DMS153 treated with DMSO at 0.1 percent for 48 hours (cell line): Measurements from ENCODE around the gene MECR.

Experiments used
- DNase-seq: peaks from one replicate; lab custom pipeline; 2025; ENCODE audit not compliant: unreplicated experiment; lab: John Stamatoyannopoulos, UW

MECR gene

DNA sequence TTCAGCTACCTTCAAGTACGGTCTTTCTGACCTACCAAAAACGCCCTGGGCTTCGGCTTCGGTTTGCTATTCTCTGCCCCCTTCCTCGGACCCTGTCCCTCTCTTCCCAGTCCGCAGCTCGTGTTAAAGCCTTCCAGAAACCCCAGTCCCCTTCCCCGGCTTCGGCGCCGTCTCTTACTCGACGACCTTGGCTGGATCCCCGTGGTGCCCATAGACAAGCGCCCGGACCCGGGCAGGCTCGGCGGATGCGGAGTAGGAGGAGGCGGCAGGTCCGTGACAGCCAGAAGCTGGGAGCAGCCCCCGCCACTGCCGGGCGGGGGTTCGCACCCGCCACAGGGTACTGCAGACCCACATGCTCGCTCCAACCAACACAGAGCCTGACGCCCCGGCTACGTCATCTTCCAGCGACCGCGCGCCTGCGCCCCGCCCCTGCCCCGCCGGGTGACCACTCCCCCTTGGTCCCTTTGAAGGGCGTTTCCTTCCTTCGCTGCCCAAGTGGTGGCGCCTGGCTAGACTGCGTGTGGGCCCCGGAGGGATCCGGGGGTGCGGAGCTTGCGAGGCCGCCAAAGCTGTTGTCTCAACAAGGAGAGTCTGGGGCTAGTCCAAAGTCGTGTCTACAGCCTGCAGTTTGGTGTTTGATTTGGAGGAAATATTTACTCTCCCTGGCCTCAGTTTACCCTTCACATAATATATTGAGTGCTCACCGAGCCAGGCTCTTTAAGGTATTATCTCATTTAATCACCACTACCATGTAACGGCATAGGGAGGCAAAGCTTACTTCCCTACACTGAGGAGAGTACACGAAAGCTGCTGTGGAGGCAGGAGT, at the start of gene MECR:
MECR (minus strand) TSS at position 382 of the 826 bp plus-strand sequence; CDS start at position 354, 28 bp downstream.
- DNase-seq: peak; percentile 99

DNA sequence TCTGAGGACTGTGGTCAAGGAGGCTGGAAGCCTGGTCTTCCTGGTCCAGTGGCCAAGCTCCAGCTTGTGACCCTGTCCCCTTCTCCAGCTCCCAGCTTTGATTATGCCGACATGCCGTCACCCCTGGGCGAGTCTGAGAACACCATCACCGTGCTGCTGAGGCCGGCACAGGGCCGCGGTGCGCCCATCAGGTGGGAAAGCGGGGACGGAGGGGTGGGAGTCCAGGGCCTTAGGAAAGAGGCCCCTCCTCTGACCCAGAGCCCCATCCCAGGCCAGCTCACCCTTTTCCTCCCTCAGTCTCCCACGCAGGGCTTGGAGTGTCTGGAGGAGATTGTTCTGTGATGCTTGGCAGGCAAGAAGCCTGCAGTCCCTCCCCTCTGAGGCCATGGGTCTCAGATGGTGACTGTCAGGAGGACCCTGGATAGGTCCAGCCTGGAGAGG, 49.2 kb upstream of the MECR start:
- DNase-seq: no peak

GRCh38 chr1:29279406-29279805, 48.7 kb upstream of the MECR start:
- no peak for DNase-seq

DNA sequence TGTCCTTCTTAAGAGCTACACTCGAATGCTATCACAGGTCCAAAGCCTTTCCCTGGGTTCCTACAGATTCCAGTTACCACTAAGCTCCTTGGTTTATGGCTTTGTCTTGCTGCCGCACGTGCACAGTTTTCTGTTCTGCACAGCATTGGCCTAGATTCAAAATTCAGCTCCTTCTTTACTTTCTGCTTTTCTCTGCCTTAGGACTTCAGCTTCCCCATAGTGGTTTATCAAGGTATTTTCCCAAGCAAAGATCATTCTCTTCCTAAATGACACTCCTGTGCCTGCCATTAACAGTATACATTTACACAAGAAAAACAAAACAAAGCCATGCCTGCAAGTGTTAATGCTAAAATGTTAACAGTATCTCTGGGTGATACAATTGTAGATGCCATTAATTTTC, 47.4 kb upstream of the MECR start:
- no peak for DNase-seq

DNA sequence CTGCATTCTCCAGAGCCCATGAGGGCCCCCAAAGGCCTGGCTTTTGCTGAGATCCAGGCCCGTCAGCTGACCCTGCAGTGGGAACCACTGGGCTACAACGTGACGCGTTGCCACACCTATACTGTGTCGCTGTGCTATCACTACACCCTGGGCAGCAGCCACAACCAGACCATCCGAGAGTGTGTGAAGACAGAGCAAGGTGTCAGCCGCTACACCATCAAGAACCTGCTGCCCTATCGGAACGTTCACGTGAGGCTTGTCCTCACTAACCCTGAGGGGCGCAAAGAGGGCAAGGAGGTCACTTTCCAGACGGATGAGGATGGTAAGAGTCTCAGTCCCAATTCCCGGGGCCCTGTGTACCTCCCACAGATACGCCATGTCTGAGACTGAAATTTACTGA, 44.7 kb upstream of the MECR start:
- no peak for DNase-seq

GRCh38 chr1:29272147-29272907, 41.6 kb upstream of the MECR start:
- DNase-seq: no peak

DNA sequence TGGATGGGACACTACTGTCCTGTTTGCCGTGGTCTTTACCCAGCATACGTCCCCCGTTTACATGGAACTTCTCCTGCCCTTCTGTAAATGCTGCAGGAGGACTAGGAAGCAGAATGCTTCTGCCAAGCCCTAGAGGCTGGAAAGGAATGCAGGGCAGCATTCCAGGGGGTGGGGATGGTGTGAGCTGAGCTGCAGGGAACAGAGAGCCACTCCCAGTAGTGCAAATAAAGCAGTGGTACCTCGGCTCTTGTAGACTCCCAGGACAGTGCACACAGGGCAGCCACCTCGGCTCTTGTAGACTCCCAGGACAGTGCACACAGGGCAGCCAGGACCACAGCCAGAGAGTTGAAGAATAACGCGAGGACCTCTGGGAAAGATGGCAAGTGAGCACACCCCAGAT, 41.0 kb upstream of the MECR start:
- DNase-seq: no peak

DNA sequence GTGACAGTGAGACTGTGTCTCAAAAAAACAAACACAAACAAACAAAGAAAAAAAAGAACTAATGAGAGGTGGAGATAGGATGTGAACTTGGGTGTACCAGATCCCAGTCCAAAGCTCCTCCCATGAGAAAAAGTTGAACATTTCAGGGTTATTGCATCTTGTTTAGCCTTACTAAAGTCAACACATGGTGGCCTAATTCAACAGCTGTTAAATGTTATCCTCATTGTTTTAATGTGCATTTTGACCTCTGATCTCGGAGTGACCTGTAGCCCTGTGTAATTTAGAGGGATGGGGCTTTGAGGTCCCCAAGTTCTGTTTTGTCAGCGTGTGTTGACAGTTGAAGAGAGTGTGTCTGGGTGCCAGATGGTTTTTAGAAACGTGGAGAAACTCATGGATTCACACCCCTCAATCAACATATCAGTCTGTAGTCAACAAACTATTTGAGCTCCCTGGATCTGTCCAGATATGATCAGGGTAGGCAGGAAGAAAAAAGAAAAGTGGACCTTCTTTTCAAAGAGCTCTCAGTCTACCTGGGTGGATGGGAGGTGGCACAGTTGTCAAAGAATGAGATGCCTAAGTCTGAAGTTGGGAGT, 40.3 kb upstream of the MECR start:
- DNase-seq: no peak

- DNase-seq: no peak
These were observed 38.6 kb upstream of the MECR start for GRCh38 chr1:29269382-29269781.

DNA sequence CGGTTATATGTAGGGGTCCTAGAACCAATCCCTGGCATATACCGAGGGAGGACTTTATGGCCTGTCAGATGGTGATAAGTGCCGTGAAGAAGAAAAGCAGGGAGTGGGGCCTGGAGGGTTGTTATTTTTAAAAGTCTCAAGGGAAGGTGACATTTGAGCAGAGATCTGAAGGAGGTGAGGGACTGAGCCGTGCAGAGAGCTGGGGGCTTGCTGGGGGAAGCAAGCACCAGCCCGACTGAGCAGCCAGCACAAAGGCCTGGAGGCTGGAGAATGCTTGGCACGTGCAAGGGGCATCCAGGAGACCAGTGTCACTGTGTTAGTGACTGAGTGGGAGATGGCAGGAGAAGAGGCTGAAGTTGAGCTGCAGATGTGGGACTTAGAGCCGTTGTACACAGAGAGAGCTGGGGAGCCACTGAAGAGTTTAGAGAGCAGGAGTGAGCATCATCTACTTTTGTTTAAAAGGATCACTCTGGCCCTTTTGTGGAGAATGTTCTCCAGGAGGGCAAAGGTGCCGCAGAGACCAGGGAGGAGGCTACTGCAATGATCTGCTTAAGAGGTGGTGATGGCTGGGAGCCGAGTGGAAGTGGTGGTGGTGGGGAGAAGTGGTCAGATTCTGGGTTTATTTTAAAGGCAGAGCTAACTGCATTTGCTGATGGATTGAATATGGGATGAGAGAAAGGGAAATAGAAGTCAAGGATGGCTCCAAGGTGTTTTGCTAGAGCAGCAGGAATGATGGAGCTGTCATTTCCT, 36.8 kb upstream of the MECR start:
- DNase-seq: no peak

DNA sequence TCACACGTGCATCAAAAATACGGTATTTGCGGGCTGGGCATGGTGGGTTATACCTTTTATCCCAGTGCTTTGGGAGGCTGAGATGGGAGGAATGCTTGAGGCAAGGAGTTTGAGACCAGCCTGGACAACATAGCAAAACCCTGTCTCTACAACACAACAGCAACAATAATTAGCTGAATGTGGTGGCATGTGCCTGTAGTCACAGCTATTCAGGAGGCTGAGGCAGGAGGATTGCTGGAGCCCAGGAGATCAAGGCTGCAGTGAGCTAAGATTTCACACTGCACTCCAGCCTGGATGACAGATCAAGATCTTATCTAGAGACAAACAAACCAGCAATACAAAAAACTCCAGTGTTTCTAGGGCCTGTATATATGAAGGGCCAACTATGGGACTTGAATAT, 36.2 kb upstream of the MECR start:
- no peak for DNase-seq

GRCh38 chr1:29264773-29265389, 34.1 kb upstream of the MECR start:
- DNase-seq: no peak

GRCh38 chr1:29260531-29260930, 29.8 kb upstream of the MECR start:
- DNase-seq: no peak

DNA sequence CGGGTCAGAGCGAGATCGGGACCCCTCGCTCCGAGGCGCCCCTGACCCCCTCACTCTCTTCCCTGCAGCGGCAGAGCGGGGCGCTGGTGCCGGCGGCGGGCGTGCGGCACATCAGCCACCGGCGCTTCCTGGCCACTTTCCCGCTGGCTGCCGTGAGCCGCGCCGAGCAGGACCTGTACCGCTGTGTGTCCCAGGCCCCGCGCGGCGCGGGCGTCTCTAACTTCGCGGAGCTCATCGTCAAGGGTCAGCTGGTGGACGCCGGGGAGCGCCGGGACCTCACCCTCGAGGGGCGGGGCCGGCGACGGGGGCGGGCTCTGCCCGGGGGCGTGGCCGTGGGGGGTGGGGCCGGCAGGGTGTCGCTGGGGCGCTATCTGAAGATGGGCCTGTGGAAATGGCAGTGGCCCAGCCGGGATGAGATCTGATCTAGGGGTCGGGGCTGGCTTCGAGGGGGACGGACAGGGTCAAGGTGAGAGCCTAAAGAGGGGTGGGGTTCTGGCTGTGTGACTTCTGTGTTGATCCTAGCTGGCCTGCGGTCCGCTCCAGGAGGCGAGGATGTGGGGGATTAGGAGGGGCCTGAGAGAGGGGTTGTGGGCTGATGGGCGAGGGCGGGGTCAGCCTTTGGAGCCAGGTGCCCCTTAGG, 29.2 kb upstream of the MECR start:
- DNase-seq: no peak

- DNase-seq: no peak
These were observed 28.5 kb upstream of the MECR start for GRCh38 chr1:29258976-29259801.

DNA sequence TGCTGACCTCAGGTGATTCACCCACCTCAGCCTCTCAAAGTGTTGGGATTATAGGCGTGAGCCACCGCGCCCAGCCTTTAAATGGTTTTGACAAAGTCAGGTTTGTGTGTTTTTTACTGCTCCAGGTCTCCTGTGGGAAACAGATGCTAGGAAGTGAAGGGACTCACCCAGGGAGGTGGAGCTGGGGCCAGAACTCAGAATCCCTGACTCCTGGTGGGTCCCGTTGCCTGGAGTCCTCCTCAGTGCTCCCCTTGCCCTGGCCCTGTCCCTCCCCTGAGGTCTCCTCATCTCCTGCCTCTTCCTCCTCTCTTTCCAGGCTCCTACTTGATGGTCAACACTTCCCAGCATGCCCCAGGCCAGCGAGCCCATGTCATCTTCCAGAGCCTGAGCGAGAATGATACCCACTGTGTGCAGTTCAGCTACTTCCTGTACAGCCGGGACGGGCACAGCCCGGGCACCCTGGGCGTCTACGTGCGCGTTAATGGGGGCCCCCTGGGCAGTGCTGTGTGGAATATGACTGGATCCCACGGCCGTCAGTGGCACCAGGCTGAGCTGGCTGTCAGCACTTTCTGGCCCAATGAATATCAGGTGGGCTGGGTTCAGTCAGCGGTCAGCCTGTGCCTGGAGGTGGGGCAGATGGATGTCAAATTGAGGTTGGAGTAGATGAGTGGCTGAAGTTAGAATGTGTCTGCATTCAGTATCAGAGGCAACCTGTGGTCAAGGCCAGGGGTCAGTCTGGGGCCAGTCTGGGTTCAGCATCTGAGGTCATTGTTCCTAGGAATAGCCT, 27.6 kb upstream of the MECR start:
- no peak for DNase-seq

DNA sequence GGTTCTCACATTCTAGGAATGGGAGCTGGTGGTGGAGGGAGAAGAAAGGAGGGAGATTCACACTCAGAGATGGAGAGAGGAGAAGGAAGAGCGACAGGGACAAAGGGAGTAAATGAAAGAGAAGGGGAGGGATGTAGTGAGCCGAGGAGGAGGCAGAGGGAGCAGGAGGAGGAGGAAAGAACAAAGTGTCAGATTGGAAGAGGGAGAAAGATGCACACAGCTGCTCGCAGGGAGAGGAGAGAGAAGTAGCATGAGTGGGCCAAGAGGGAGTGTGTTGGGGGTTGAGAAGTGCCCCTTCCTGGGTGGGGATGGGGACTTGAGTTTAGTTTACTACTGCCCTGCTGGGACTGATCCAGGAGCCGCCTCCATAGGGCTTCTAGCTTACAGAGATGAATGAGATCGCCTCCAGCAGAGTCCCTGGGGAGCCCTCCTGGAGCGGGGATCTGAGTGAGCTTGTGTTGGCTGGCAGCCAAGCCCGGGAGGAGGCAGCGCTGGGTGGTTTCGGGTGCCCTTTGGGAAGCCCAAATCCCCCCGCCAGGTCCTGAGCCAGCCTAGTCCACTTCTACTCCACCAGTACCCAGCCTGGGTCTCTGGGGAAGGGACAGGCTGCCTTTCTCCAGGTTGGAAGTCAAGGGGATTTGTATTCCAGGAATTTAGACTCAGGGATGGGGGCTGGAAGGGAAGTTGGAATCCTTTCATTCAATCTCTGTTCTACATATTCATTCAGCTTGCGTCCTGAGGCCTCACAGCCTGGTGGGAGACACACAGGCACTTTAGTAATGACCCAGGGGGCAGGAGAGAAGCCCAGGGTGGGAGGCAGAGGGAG, 26.5 kb upstream of the MECR start:
- DNase-seq: peak; percentile 100

DNA sequence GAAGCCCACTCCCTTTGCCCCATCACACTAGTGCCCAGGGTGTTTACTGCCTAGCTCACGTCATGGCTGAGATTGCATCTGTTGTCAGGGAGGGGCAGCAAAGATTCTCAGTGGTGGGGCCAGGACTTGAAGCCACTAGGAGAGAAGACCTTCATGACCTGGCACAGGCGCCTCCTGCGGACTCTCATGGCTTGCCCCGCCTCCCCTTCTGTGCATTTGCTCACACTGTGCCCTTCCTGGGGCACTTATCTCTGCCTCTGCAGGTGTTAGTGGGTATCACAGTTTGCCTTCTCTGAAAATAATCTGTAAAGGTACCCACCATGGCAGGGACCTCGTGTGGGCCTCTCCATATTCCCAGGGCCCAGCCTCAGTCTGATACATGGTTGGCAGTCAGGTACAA, 25.7 kb upstream of the MECR start:
- DNase-seq: peak; percentile 54
